HL-60 (cell line): ENCODE measurements around the gene ABCC2.
"Not testable (repeated sequence)": the region's sequence is repeated elsewhere in the genome, so short reads cannot be mapped to it uniquely, and the experiment has no call there.

Source experiments
- DNase-seq, 2 experiments: peaks; one replicate each; pipeline ENCODE4 v3.0.0-alpha.2; 2010 to 2020; ENCODE audit warnings: low read depth in 1 of 2, low spot score in 1 of 2
- H3K27ac ChIP-seq: fragments of 250-450 bp; sonication (Bioruptor Pico); replicated peaks from 2 replicates; pipeline ENCODE4 v1.5.1; 2020; ENCODE audit warnings: mild to moderate bottlenecking, moderate library complexity
- H3K27me3 ChIP-seq: fragments of 250-450 bp; sonication (Bioruptor Pico); 2 replicates; pipeline ENCODE4 v1.5.1; 2021; ENCODE audit warnings: mild to moderate bottlenecking, moderate library complexity; ENCODE audit not compliant: insufficient read depth, poor library complexity, severe bottlenecking
- H3K4me3 ChIP-seq: replicated peaks from 2 replicates; pipeline ENCODE4 v1.5.1; 2011; ENCODE audit warnings: mild to moderate bottlenecking, control low read depth, low read length; ENCODE audit not compliant: insufficient read depth
- GABPA ChIP-seq: IDR thresholded peaks from 2 replicates; pipeline ENCODE4 v1.6.1; 2012; ENCODE audit warnings: low read depth
- POLR2AphosphoS5 ChIP-seq: IDR thresholded peaks from 2 replicates; pipeline ENCODE4 v1.6.1; 2012; ENCODE audit warnings: low read depth
- SPI1 ChIP-seq: IDR thresholded peaks from 2 replicates; pipeline ENCODE4 v1.6.1; 2012; ENCODE audit warnings: low read depth, mild to moderate bottlenecking, borderline replicate concordance
- TF ChIP-seq, protein P1 (sequence below): IDR thresholded peaks from one replicate; pipeline ENCODE4 v1.5.1; 2011; ENCODE audit warnings: low read length, control low read depth, inconsistent platforms; ENCODE audit not compliant: insufficient read depth
- TF ChIP-seq, protein P2 (sequence below): IDR thresholded peaks from 2 replicates; pipeline ENCODE4 v1.6.1; 2012; ENCODE audit warnings: low read depth; ENCODE audit not compliant: insufficient replicate concordance

ABCC2 gene

DNA sequence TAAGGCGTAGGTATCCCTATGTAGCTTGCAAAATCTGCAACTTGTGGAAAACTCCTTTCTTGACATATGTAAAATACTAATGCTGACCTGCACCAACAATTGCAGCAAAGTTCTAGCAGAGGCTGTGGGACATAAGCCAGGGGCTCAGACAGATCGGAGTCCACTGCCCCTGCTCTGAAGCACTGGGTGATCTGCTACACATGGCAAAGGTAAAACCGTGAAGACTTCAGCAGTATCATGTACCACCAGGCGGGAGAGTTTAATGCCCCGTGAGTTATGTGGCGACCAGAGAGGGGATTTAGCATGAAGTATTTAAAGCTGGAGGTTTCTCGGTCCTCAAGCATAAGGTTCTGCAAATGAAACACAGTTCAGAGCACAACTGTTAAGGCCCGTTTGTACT is 76.4 kb downstream of the ABCC2 start:
- TF ChIP-seq, protein P1, sequence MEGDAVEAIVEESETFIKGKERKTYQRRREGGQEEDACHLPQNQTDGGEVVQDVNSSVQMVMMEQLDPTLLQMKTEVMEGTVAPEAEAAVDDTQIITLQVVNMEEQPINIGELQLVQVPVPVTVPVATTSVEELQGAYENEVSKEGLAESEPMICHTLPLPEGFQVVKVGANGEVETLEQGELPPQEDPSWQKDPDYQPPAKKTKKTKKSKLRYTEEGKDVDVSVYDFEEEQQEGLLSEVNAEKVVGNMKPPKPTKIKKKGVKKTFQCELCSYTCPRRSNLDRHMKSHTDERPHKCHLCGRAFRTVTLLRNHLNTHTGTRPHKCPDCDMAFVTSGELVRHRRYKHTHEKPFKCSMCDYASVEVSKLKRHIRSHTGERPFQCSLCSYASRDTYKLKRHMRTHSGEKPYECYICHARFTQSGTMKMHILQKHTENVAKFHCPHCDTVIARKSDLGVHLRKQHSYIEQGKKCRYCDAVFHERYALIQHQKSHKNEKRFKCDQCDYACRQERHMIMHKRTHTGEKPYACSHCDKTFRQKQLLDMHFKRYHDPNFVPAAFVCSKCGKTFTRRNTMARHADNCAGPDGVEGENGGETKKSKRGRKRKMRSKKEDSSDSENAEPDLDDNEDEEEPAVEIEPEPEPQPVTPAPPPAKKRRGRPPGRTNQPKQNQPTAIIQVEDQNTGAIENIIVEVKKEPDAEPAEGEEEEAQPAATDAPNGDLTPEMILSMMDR: no peak
- TF ChIP-seq, protein P2, sequence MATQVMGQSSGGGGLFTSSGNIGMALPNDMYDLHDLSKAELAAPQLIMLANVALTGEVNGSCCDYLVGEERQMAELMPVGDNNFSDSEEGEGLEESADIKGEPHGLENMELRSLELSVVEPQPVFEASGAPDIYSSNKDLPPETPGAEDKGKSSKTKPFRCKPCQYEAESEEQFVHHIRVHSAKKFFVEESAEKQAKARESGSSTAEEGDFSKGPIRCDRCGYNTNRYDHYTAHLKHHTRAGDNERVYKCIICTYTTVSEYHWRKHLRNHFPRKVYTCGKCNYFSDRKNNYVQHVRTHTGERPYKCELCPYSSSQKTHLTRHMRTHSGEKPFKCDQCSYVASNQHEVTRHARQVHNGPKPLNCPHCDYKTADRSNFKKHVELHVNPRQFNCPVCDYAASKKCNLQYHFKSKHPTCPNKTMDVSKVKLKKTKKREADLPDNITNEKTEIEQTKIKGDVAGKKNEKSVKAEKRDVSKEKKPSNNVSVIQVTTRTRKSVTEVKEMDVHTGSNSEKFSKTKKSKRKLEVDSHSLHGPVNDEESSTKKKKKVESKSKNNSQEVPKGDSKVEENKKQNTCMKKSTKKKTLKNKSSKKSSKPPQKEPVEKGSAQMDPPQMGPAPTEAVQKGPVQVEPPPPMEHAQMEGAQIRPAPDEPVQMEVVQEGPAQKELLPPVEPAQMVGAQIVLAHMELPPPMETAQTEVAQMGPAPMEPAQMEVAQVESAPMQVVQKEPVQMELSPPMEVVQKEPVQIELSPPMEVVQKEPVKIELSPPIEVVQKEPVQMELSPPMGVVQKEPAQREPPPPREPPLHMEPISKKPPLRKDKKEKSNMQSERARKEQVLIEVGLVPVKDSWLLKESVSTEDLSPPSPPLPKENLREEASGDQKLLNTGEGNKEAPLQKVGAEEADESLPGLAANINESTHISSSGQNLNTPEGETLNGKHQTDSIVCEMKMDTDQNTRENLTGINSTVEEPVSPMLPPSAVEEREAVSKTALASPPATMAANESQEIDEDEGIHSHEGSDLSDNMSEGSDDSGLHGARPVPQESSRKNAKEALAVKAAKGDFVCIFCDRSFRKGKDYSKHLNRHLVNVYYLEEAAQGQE: no peak
- TF ChIP-seq POLR2AphosphoS5 (no peak), SPI1 (no peak), GABPA (no peak)
- no peak overlapping the region for H3K4me3 ChIP-seq
- no peak overlapping the region for H3K27ac ChIP-seq
- no peak for DNase-seq
- H3K27me3 ChIP-seq: no peaks in the 10 kb centered on the region

DNA sequence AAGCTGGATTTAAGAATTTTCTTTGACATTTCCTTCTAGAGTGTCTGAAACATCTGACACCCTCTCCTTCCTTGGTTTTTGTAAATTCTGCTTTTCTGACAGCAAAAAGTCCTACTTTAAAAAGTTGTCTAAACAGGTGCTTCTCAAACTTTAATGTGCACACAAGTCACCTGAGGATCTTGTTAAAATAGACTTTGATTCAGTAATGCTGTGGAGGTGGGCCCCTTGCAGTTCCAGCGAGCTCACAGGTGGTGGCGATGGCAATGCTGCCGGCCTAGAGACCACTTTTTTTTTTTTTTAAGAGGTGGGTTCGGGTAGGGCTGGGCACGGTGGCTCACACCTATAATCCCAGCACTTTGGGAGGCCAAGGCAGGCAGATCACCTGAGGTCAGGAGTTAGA is 77.1 kb downstream of the ABCC2 start:
- no peak for DNase-seq
- TF ChIP-seq GABPA (no peak), POLR2AphosphoS5 (no peak), SPI1 (no peak)
- TF ChIP-seq, protein P2: no peak
- TF ChIP-seq, protein P1: no peak
- no peaks in the 10 kb centered on the region for H3K27me3 ChIP-seq
- no peak overlapping the region for H3K4me3 ChIP-seq
- no peak overlapping the region for H3K27ac ChIP-seq

DNA sequence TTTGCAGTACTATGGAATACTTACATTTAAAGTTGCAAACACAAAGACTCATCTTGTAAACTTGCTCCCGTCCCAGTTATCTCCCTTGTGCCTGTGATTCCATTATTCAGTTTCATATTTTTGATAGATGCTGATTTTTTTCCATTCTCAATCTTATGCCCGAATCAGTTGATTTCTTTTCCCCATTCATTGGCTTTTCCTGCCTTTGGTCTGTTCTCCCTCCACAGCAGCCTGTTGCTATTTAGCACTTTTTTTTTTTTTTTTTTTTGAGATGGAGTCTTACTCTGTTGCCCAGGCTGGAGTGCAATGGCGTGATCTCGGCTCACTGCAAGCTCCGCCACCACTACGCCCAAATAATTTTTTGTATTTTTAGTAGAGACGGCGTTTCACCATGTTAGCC is 78.0 kb downstream of the ABCC2 start:
- Histone ChIP-seq H3K4me3 (no peak overlapping the region), H3K27ac (no peak overlapping the region), H3K27me3 (no peaks in the 10 kb centered on the region)
- TF ChIP-seq GABPA (no peak), POLR2AphosphoS5 (no peak), SPI1 (no peak)
- TF ChIP-seq, protein P1: no peak
- TF ChIP-seq, protein P2: no peak
- DNase-seq: no peak

DNA sequence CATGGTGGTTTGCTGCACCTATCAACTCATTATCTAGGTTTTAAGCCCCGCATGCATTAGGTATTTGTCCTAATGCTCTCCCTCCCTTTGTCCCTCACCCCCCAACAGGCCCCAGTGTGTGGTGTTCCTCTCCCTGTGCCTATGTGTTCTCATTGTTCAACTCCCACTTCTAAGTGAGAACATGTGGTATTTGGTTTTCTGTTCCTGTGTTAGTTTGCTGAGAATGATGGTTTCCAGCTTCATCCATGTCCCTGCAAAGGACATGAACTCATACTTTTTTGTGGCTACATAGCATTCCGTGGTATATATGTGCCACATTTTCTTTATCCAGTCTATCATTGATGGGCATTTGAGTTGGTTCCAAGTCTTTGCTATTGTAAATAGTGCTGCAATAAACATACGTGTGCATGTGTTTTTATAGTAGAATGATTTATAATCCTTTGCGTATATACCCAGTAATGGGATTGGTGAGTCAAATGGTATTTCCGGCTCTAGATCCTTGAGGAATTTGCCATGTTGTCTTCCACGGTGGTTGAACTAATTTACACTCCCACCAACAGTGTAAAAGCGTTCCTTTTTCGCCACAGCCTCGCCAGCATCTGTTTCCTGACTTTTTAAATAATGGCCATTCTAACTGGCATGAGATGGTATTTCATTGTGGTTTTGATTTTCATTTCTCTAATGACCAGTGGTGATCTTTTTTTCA is 81.2 kb downstream of the ABCC2 start:
- not testable (repeated sequence) for H3K4me3 ChIP-seq, H3K27ac ChIP-seq, H3K27me3 ChIP-seq, DNase-seq

DNA sequence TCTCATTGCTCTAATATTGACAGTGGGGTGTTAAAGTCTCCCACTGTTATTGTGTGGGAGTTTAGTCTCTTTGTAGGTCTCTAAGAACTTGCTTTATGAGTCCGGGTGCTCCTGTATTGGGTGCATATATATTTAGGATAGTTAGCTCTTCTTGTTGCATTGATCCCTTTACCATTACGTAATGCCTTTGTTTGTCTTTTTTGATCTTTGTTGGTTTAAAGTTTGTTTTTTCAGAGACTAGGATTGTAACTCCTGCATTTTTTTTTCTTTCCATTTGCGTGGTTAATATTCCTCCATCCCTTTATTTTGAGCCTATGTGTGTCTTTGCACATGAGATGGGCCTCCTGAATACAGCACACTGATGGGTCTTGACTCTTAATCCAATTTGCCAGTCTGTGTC is 84.8 kb downstream of the ABCC2 start:
- not testable (repeated sequence) for H3K4me3 ChIP-seq, H3K27me3 ChIP-seq, DNase-seq, H3K27ac ChIP-seq
